ENCODE results near the gene FUT2. TPM values are rescaled to one million over a fixed set of nuclear protein-coding genes. Genes with fewer than 3 reads are reported as not detected.
A peak's percentile ranks its signal among the peaks of the same experiment; 100 is the strongest.

The FUT2 gene
- total and polyA plus RNA-seq, 2 of the 13 experiments (the other 11 are each of a cell fraction or from before 2014, with no cell fraction given) = 0.07 TPM; not detected in 1

- intact Hi-C loops (cut with micrococcal nuclease; ENCODE audit: unreplicated experiment) (no loop called here), in situ Hi-C loops (cut with HindIII; ENCODE audit: extremely low pct_ligation_motif_present, low pct_unique_long_range_greater_than_20kb) (no loop called here)
- POLR2A ChIA-PET = interaction anchor here (1.4 kb wide), 1 partner anchor 19 kb away, joined by 3 read pairs; no protein-coding TSS in a partner anchor
- DNase-seq (ENCODE audit: low spot score) = no peak
- H3K27me3 ChIP-seq (ENCODE audit: control insufficient read depth in 1 of 2, insufficient read depth in 2 of 2, low read length in 2 of 2) = peaks cover 0 to 1% of the 10 kb centered on the region in 2 experiments; a peak in 1 of 5 replicates
- CTCF ChIA-PET (ENCODE audit: low intra/inter-chr PET ratio, low total read pairs) = no interaction called here
- no peak for ATAC-seq
- no peaks in the 10 kb centered on the region for H3K79me2 ChIP-seq (ENCODE audit: insufficient read depth, low read length)
- H3K9ac ChIP-seq (ENCODE audit: insufficient read depth, low read depth, low read length) = no peak overlapping the region
- no peaks in the 10 kb centered on the region for H4K20me1 ChIP-seq (ENCODE audit: insufficient read depth, low read length)
- no peak overlapping the region for H2AFZ ChIP-seq (ENCODE audit: low read length)
- H3K4me1 ChIP-seq (ENCODE audit: insufficient read depth, low read length) = peaks cover 52% of the 10 kb centered on the region
- no TSS peak for BruUV-seq (replicated peaks)
- no peaks in the 10 kb centered on the region for H3K9me3 ChIP-seq (ENCODE audit: low read length)
- no peak overlapping the region for H3K27ac ChIP-seq (ENCODE audit: extremely low read length, insufficient read depth, low read length)
- FAIRE-seq = no peak
- 79% methylated on average over 20 of the region's 35 CpGs for WGBS (ENCODE audit: low lambda C conversion rate)
- H3K4me3 ChIP-seq (replicated peaks in 1 of 3; ENCODE audit: insufficient read depth in 1 of 3, low read depth in 2 of 3, low read length in 3 of 3) = peak overlapping the region in 1 of 3 experiments; percentile 30; a peak in 1 of 6 replicates
- peak overlapping the region; percentile 40; the same call in 1 of the 2 replicates for H3K4me2 ChIP-seq (ENCODE audit: low read depth, low read length)
- no peaks in the 10 kb centered on the region for H3K36me3 ChIP-seq (replicated peaks in 1 of 2; ENCODE audit: control insufficient read depth in 1 of 2, insufficient read depth in 2 of 2, low read length in 2 of 2)
- TF ChIP-seq PBX2 (CRISPR knock-in tag; IDR thresholded peaks at IDR 0.05) = no peak
- peak; percentile 21; the same call in 1 of the 2 replicates for TF ChIP-seq GABPA (IDR thresholded peaks at IDR 0.05; ENCODE audit: low read depth, low read length)
- peak; percentile 71 for TF ChIP-seq GABPA (CRISPR knock-in tag; IDR thresholded peaks at IDR 0.05; ENCODE audit: low read depth)
- no peak for TF ChIP-seq ISX (CRISPR knock-in tag; conservative IDR thresholded peaks at IDR 0.05)
- no peak for TF ChIP-seq ZBTB46 (CRISPR knock-in tag; IDR thresholded peaks at IDR 0.05; ENCODE audit: borderline replicate concordance)
- TF ChIP-seq CCDC6 (CRISPR knock-in tag; IDR thresholded peaks at IDR 0.05) = no peak
- TF ChIP-seq ZNF776 (CRISPR knock-in tag; IDR thresholded peaks at IDR 0.05) = 0 out of 2 replicates have a peak, but pooled peaks have one; percentile 17
- TF ChIP-seq ZNF75D (CRISPR knock-in tag; IDR thresholded peaks at IDR 0.05; ENCODE audit: borderline replicate concordance) = no peak
- no peak for TF ChIP-seq HNF4A (CRISPR knock-in tag; IDR thresholded peaks at IDR 0.05)
- no peak for TF ChIP-seq U2AF2 (IDR thresholded peaks at IDR 0.05; ENCODE audit: low read depth, low read length)
- TF ChIP-seq MZF1 (CRISPR knock-in tag; IDR thresholded peaks at IDR 0.05; ENCODE audit: borderline replicate concordance) = no peak
- TF ChIP-seq SOX13 (IDR thresholded peaks at IDR 0.05) = no peak
- no peak for TF ChIP-seq SOX13 (CRISPR knock-in tag; conservative IDR thresholded peaks at IDR 0.05 in 1 of 2, IDR thresholded peaks at IDR 0.05 in 1 of 2)
- no peak for TF ChIP-seq CSRNP2 (CRISPR knock-in tag; conservative IDR thresholded peaks at IDR 0.05; ENCODE audit: low read depth)
- 0 out of 2 replicates have a peak, but pooled peaks have one; percentile 19 for TF ChIP-seq ARID2 (CRISPR knock-in tag; IDR thresholded peaks at IDR 0.05; ENCODE audit: borderline replicate concordance)
- TF ChIP-seq EED (CRISPR knock-in tag; IDR thresholded peaks at IDR 0.05) = 0 out of 2 replicates have a peak, but pooled peaks have one; percentile 54
- TF ChIP-seq GABPB1 (CRISPR knock-in tag; IDR thresholded peaks at IDR 0.05) = peak; percentile 75
Measured at GRCh38 chr19:48741129-48741999, 45.6 kb downstream of the FUT2 start.
